K562 (cell line): ENCODE results near the gene IGSF21. TPM values are rescaled to one million over a fixed set of nuclear protein-coding genes. Genes with fewer than 3 reads are reported as not detected.

Experiments
- ATAC-seq: fragments of 200-7000 bp; cut with Tn5 transposase; 3 replicates; pipeline ENCODE4 v1.9.1; 2020; ENCODE audit warnings: moderate library complexity
- BruUV-seq: library from RNA; stranded (reverse); fragments of 400-500 nt; replicated peaks from 2 replicates; lab custom pipeline; 2021; lab: Mats Ljungman, UMichigan
- CTCF ChIA-PET: fragments of 300-600 bp; formaldehyde crosslinking; extraction: SDS; loops from one replicate; lab custom pipeline; 2021; ENCODE audit warnings: low intra/inter-chr PET ratio; lab: Yijun Ruan, JAX
- POLR2A ChIA-PET: fragments of 300-600, 350-650 bp; sonication (Branson Sonifier 250); formaldehyde crosslinking; extraction: SDS; loops from one replicate; lab custom pipeline; 2021; ENCODE audit warnings: antibody characterized with exemption, inconsistent platforms; lab: Yijun Ruan, JAX
- DNase-seq, 4 experiments: peaks; one replicate each; pipeline versions ENCODE4 v3.0.0 to v3.0.0-alpha.2; 2011 to 2018; ENCODE audit warnings: low spot score in 3 of 4, mixed read lengths in 3 of 4; ENCODE audit errors: extremely low read depth in 1 of 4
- FAIRE-seq: peaks from 2 replicates; lab custom pipeline; 2011; peaks lifted over from hg19 to GRCh38; lab: Jason Lieb, UNC
- H2AFZ ChIP-seq: 2 replicates; pipeline ENCODE4 v1.6.0; 2011; ENCODE audit warnings: low read depth, low read length, control low read depth, inconsistent platforms
- H3K27ac ChIP-seq: fragments of 200-600 bp; 3 replicates; pipeline ENCODE4 v1.8.0; 2011; ENCODE audit warnings: low read depth, mild to moderate bottlenecking, control low read depth, inconsistent platforms, low read length, moderate library complexity, mixed read lengths; ENCODE audit errors: extremely low read depth
- H3K27me3 ChIP-seq, 2 experiments: fragments of 300-600 bp in 1 of 2; 2 replicates in 1 of 2; 3 replicates in 1 of 2; pipeline versions ENCODE4 v1.6.0 to v1.8.0; 2011; ENCODE audit warnings: inconsistent platforms in 2 of 2, low read length in 2 of 2, mild to moderate bottlenecking in 1 of 2, mixed read lengths in 1 of 2, moderate library complexity in 1 of 2; ENCODE audit not compliant: control insufficient read depth in 2 of 2, insufficient read depth in 2 of 2
- H3K36me3 ChIP-seq: fragments of 300-600 bp; 3 replicates; pipeline ENCODE4 v1.8.0; 2011; ENCODE audit warnings: mild to moderate bottlenecking, low read length, inconsistent platforms; ENCODE audit not compliant: control insufficient read depth, insufficient read depth
- H3K4me1 ChIP-seq, 2 experiments: fragments of 200-600 bp in 1 of 2; replicated peaks in 1 of 2; 2 replicates in 1 of 2; 3 replicates in 1 of 2; pipeline versions ENCODE4 v1.5.1 to v1.8.0; 2011; ENCODE audit warnings: inconsistent platforms in 2 of 2, low read length in 2 of 2, mild to moderate bottlenecking in 1 of 2, mixed read lengths in 1 of 2, moderate library complexity in 1 of 2; ENCODE audit not compliant: control insufficient read depth in 2 of 2, insufficient read depth in 2 of 2
- H3K4me2 ChIP-seq: 2 replicates; pipeline ENCODE4 v1.6.1; 2011; ENCODE audit warnings: low read length, control low read depth, inconsistent platforms, mixed read lengths; ENCODE audit not compliant: insufficient read depth
- H3K4me3 ChIP-seq: fragments of 200-600 bp; sonication (generic), shearing (Covaris generic); 2 replicates; pipeline ENCODE4 v1.5.1; 2016; ENCODE audit warnings: control low read depth, inconsistent platforms
- H3K79me2 ChIP-seq: fragments of 200-600 bp; 3 replicates; pipeline ENCODE4 v1.8.0; 2011; ENCODE audit warnings: low read length, inconsistent platforms; ENCODE audit not compliant: control insufficient read depth, insufficient read depth
- H3K9ac ChIP-seq, 2 experiments: 2 replicates each; pipeline versions ENCODE4 v1.6.0 to v1.6.1; 2011; ENCODE audit warnings: low read depth in 2 of 2, low read length in 2 of 2, control low read depth in 1 of 2, inconsistent platforms in 1 of 2, mild to moderate bottlenecking in 1 of 2, mixed read lengths in 1 of 2; ENCODE audit not compliant: insufficient read depth in 1 of 2
- H3K9me1 ChIP-seq: one replicate; pipeline ENCODE4 v1.6.0; 2011; ENCODE audit warnings: inconsistent platforms, mild to moderate bottlenecking, low read length, moderate library complexity; ENCODE audit not compliant: control insufficient read depth, insufficient read depth
- H3K9me3 ChIP-seq: replicated peaks from 2 replicates; pipeline ENCODE4 v1.5.1; 2011; ENCODE audit warnings: low read depth, low read length, inconsistent platforms; ENCODE audit not compliant: control insufficient read depth, insufficient read depth
- H4K20me1 ChIP-seq: replicated peaks from 2 replicates; pipeline ENCODE4 v1.6.1; 2011; ENCODE audit warnings: low read length, inconsistent platforms, mixed read lengths; ENCODE audit not compliant: control insufficient read depth, insufficient read depth
- ATF7 ChIP-seq: fragments of 450-650 bp; IDR thresholded peaks from 2 replicates; pipeline ENCODE4 v1.7.1; 2014; ENCODE audit warnings: mild to moderate bottlenecking, moderate library complexity
- CBFB ChIP-seq: sonication (generic); formaldehyde crosslinking; IDR thresholded peaks from 2 replicates; pipeline ENCODE4 v1.4.0; 2020; ENCODE audit warnings: mild to moderate bottlenecking, missing genetic modification reagents
- CLOCK ChIP-seq: fragments of 250-450 bp; sonication (Bioruptor Pico); IDR thresholded peaks from 2 replicates; pipeline ENCODE4 v1.4.0; 2020; ENCODE audit warnings: mild to moderate bottlenecking, moderate library complexity, borderline replicate concordance
- HDGF ChIP-seq: fragments of 450-650 bp; IDR thresholded peaks from 2 replicates; pipeline ENCODE4 v1.6.1; 2016
- HNRNPLL ChIP-seq: fragments of 200-400 bp; formaldehyde crosslinking; IDR thresholded peaks from 2 replicates; pipeline ENCODE4 v1.6.1; 2017; ENCODE audit warnings: low read length, low read depth, mild to moderate bottlenecking; ENCODE audit not compliant: poor library complexity, severe bottlenecking
- SIRT6 ChIP-seq: IDR thresholded peaks from one replicate; pipeline ENCODE4 v1.6.1; 2012; ENCODE audit warnings: low read depth, mild to moderate bottlenecking, control low read depth, inconsistent platforms, low read length, moderate library complexity
- ZKSCAN3 ChIP-seq: fragments of 250-450 bp; sonication (Bioruptor Pico); IDR thresholded peaks from 2 replicates; pipeline ENCODE4 v1.4.0; 2020
- ZNF695 ChIP-seq: fragments of 450-650 bp; formaldehyde crosslinking; IDR thresholded peaks from 2 replicates; pipeline ENCODE4 v1.4.0; 2020; ENCODE audit warnings: mild to moderate bottlenecking, moderate library complexity
- WGBS: fragments of 100-300 bp; shearing (Covaris generic); methylation state at CpG from one replicate; pipeline ENCODE4 v1.1.6; 2016; ENCODE audit warnings: low coverage, mixed read lengths; ENCODE audit not compliant: insufficient coverage; ENCODE audit errors: missing lambda C conversion rate; 5-methylcytosine and 5-hydroxymethylcytosine counted together
- in situ Hi-C: fragments of 300-500 bp; cut with MboI; formaldehyde crosslinking; loops from 4 replicates; pipeline ENCODE4 v1.15.0; 2018; ENCODE audit warnings: inconsistent platforms, mixed read lengths
- intact Hi-C: fragments of 100-400 bp; cut with micrococcal nuclease; formaldehyde crosslinking; loops from 2 replicates; pipeline ENCODE4 v1.14.2; 2022
- polyA plus RNA-seq, 8 experiments: library from polyadenylated mRNA; depleted of rRNA in 4 of 8; stranded (reverse) in 5 of 8; unstranded in 3 of 8; fragments of >200 nt; fragmentation: Nextera tagmentation in 2 of 8; fragmentation: Illumina TruSeq in 1 of 8; extraction: Ambion mirVana in 2 of 8; extraction: Trizol in 1 of 8; gene quantifications; 2 replicates each; pipeline versions ENCODE4 v1.2.1 to v1.2.3, GENCODE V29; 2011 to 2014; ENCODE audit warnings: inconsistent platforms in 1 of 8, missing spikeins in 1 of 8
- total RNA-seq, 7 experiments: library from RNA; depleted of rRNA in 6 of 7; stranded (reverse); fragments of >200 nt in 6 of 7; fragmentation: Illumina TruSeq in 2 of 7; extraction: Trizol in 2 of 7; gene quantifications; 2 replicates each; pipeline versions ENCODE4 v1.2.1 to v1.2.3, GENCODE V29; 2011 to 2021; ENCODE audit warnings: low replicate concordance in 1 of 7
- TF ChIP-seq, protein P1 (sequence below), 2 experiments: fragments of 450-650 bp in 1 of 2; sonication (generic) in 1 of 2; formaldehyde crosslinking in 1 of 2; IDR thresholded peaks in 1 of 2; conservative IDR thresholded peaks in 1 of 2; 2 replicates each; pipeline versions ENCODE4 v1.6.1 to v1.8.1; 2016 to 2023; ENCODE audit warnings: mild to moderate bottlenecking in 2 of 2, moderate library complexity in 2 of 2, inconsistent platforms in 1 of 2, missing genetic modification reagents in 1 of 2
- TF ChIP-seq, protein P2 (sequence below): sonication (generic); formaldehyde crosslinking; IDR thresholded peaks from 2 replicates; pipeline ENCODE4 v1.4.0; 2020; ENCODE audit warnings: mild to moderate bottlenecking, missing genetic modification reagents

The IGSF21 gene
- total and polyA plus RNA-seq, 9 of the 15 experiments (the other 6 are each of a cell fraction or from before 2014, with no cell fraction given) = not detected

DNA sequence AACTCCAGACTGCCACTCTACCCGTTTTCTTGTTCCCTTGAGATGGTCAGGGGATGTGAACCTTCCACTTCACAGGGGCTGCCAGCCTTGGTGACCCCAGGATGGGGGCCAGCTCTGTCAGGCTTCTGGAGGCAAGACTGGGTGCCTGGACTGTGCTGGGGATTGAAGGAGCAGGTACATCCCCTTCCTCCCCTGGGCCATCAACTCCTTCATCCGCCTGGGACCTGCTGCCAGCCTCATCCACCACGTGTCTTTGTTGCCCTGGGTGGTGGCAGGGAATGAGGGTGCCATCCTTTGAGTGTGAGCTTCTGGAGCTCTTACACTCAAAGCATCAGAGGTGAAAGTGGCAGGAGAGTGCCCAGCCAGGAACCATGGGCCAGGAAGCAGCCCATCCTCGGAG lies 139.6 kb downstream of the IGSF21 start:
- H3K9me1 ChIP-seq = no peaks in the 10 kb centered on the region
- H3K9me3 ChIP-seq = no peaks in the 10 kb centered on the region
- intact Hi-C loops = no loop called here
- in situ Hi-C loops = no loop called here
- no peak for ATAC-seq
- no peak for DNase-seq
- H3K27me3 ChIP-seq = no peaks in the 10 kb centered on the region; a peak in 1 of 5 replicates
- CTCF ChIA-PET = no interaction called here
- no peaks in the 10 kb centered on the region for H3K79me2 ChIP-seq
- 0% methylated on average over 4 of the region's 4 CpGs for WGBS
- H3K4me3 ChIP-seq = no peak overlapping the region
- no peak for FAIRE-seq
- no peak overlapping the region for H3K4me2 ChIP-seq
- H4K20me1 ChIP-seq = peaks cover 5% of the 10 kb centered on the region; the same call in 1 of the 2 replicates
- no peaks in the 10 kb centered on the region for H3K4me1 ChIP-seq
- no peak for TF ChIP-seq HDGF
- TF ChIP-seq HNRNPLL = no peak
- no peak for TF ChIP-seq ZKSCAN3 (CRISPR knock-in tag)
- TF ChIP-seq, protein P1, sequence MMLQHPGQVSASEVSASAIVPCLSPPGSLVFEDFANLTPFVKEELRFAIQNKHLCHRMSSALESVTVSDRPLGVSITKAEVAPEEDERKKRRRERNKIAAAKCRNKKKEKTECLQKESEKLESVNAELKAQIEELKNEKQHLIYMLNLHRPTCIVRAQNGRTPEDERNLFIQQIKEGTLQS (IDR thresholded peaks at IDR 0.05) = no peak
- TF ChIP-seq, protein P1 (CRISPR knock-in tag; conservative IDR thresholded peaks at IDR 0.05) = no peak
- no peak for TF ChIP-seq CBFB (CRISPR knock-in tag)
- TF ChIP-seq, protein P2, sequence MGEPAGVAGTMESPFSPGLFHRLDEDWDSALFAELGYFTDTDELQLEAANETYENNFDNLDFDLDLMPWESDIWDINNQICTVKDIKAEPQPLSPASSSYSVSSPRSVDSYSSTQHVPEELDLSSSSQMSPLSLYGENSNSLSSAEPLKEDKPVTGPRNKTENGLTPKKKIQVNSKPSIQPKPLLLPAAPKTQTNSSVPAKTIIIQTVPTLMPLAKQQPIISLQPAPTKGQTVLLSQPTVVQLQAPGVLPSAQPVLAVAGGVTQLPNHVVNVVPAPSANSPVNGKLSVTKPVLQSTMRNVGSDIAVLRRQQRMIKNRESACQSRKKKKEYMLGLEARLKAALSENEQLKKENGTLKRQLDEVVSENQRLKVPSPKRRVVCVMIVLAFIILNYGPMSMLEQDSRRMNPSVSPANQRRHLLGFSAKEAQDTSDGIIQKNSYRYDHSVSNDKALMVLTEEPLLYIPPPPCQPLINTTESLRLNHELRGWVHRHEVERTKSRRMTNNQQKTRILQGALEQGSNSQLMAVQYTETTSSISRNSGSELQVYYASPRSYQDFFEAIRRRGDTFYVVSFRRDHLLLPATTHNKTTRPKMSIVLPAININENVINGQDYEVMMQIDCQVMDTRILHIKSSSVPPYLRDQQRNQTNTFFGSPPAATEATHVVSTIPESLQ (CRISPR knock-in tag) = no peak
- no peak for TF ChIP-seq CLOCK (CRISPR knock-in tag)
- no peak for TF ChIP-seq ZNF695 (CRISPR knock-in tag)
- no peak for TF ChIP-seq ATF7
- TF ChIP-seq SIRT6 = no peak
- POLR2A ChIA-PET = interaction anchor here (0.9 kb wide), 1 partner anchor 20 kb away, joined by 3 read pairs; no protein-coding TSS in a partner anchor
- BruUV-seq = no TSS peak
- no peaks in the 10 kb centered on the region for H3K36me3 ChIP-seq
- no peak overlapping the region for H2AFZ ChIP-seq
- H3K9ac ChIP-seq = no peak overlapping the region
- H3K27ac ChIP-seq = no peak overlapping the region
